ENCODE measurements around the gene ST6GALNAC4.

- TF ChIP-seq, protein P1, sequence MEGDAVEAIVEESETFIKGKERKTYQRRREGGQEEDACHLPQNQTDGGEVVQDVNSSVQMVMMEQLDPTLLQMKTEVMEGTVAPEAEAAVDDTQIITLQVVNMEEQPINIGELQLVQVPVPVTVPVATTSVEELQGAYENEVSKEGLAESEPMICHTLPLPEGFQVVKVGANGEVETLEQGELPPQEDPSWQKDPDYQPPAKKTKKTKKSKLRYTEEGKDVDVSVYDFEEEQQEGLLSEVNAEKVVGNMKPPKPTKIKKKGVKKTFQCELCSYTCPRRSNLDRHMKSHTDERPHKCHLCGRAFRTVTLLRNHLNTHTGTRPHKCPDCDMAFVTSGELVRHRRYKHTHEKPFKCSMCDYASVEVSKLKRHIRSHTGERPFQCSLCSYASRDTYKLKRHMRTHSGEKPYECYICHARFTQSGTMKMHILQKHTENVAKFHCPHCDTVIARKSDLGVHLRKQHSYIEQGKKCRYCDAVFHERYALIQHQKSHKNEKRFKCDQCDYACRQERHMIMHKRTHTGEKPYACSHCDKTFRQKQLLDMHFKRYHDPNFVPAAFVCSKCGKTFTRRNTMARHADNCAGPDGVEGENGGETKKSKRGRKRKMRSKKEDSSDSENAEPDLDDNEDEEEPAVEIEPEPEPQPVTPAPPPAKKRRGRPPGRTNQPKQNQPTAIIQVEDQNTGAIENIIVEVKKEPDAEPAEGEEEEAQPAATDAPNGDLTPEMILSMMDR (conservative IDR thresholded peaks at IDR 0.05; ENCODE audit: low read length), result 0 out of 2 replicates have a peak, but pooled peaks have one; percentile 11
- no peak for TF ChIP-seq EZH2phosphoT487 (IDR thresholded peaks at IDR 0.05; ENCODE audit: borderline replicate concordance, low read depth, low read length)
Measured at GRCh38 chr9:127920794-127921193, 4.0 kb upstream of the ST6GALNAC4 start.

Data from OCI-LY7 (cell line).